CD14-positive monocyte (primary cell): ENCODE measurements around the gene MAGEB17. TPM values are rescaled to one million over a fixed set of nuclear protein-coding genes. Genes with fewer than 3 reads are reported as not detected.

Source experiments
- DNase-seq, 3 donors: peaks; one replicate each; pipeline ENCODE4 v3.0.0-alpha.2; 2011 to 2022
- H2AFZ ChIP-seq: 2 replicates; pipeline ENCODE4 v1.6.0; 2012; ENCODE audit warnings: mild to moderate bottlenecking, low read depth, low read length, inconsistent platforms; ENCODE audit not compliant: insufficient read depth, poor library complexity, severe bottlenecking
- H3K27ac ChIP-seq, 2 donors: 1 replicate in 1 of 2; 2 replicates in 1 of 2; pipeline ENCODE4 v1.5.1; 2012 to 2013; ENCODE audit warnings: low read length in 2 of 2, control low read depth in 1 of 2, inconsistent platforms in 1 of 2, low read depth in 1 of 2, mild to moderate bottlenecking in 1 of 2
- H3K27me3 ChIP-seq, 2 donors: one replicate each; pipeline versions ENCODE4 v1.6.0 to v1.6.1; 2011 to 2013; ENCODE audit warnings: low read length in 2 of 2; ENCODE audit not compliant: control insufficient read depth in 2 of 2, insufficient read depth in 2 of 2
- H3K36me3 ChIP-seq, 2 donors: replicated peaks in 1 of 2; 1 replicate in 1 of 2; 2 replicates in 1 of 2; pipeline versions ENCODE4 v1.5.1 to v1.6.1; 2012 to 2013; ENCODE audit warnings: low read length in 2 of 2, control low read depth in 1 of 2, inconsistent platforms in 1 of 2, mild to moderate bottlenecking in 1 of 2; ENCODE audit not compliant: insufficient read depth in 2 of 2, control insufficient read depth in 1 of 2
- H3K4me1 ChIP-seq, 2 donors: 1 replicate in 1 of 2; 2 replicates in 1 of 2; pipeline versions ENCODE4 v1.5.1 to v1.6.1; 2012 to 2013; ENCODE audit warnings: low read length in 2 of 2, control low read depth in 1 of 2, inconsistent platforms in 1 of 2, mild to moderate bottlenecking in 1 of 2, moderate library complexity in 1 of 2; ENCODE audit not compliant: insufficient read depth in 2 of 2, control insufficient read depth in 1 of 2
- H3K4me2 ChIP-seq: replicated peaks from 2 replicates; pipeline ENCODE3; 2012; ENCODE audit warnings: low read length, moderate library complexity, mild to moderate bottlenecking; ENCODE audit not compliant: poor library complexity, severe bottlenecking; ENCODE audit errors: extremely low read depth
- H3K4me3 ChIP-seq, 3 experiments: fragments of 200-600 bp in 1 of 3; sonication (generic) in 1 of 3; replicated peaks in 1 of 3; 1 replicate in 2 of 3; 2 replicates in 1 of 3; pipeline ENCODE4 v1.5.1; 2011 to 2013; ENCODE audit warnings: low read length in 3 of 3, mild to moderate bottlenecking in 3 of 3, control low read depth in 2 of 3, low read depth in 2 of 3, inconsistent platforms in 1 of 3, moderate library complexity in 1 of 3
- H3K79me2 ChIP-seq: 2 replicates; pipeline ENCODE4 v1.6.0; 2012; ENCODE audit warnings: mild to moderate bottlenecking, control low read depth, inconsistent platforms, low read length, moderate library complexity; ENCODE audit not compliant: insufficient read depth
- H3K9ac ChIP-seq: 2 replicates; pipeline ENCODE4 v1.6.0; 2017; ENCODE audit warnings: low read length, mild to moderate bottlenecking; ENCODE audit not compliant: insufficient read depth, poor library complexity, severe bottlenecking
- H3K9me3 ChIP-seq, 2 donors: replicated peaks in 1 of 2; 1 replicate in 1 of 2; 2 replicates in 1 of 2; pipeline versions ENCODE4 v1.5.1 to v1.6.1; 2012 to 2013; ENCODE audit warnings: low read length in 2 of 2, control low read depth in 1 of 2; ENCODE audit not compliant: control insufficient read depth in 1 of 2, insufficient read depth in 1 of 2
- H4K20me1 ChIP-seq: 2 replicates; pipeline ENCODE4 v1.6.0; 2012; ENCODE audit warnings: mild to moderate bottlenecking, low read length, control low read depth, moderate library complexity; ENCODE audit not compliant: insufficient read depth
- H3K27ac Mint-ChIP-seq, 7 donors: one replicate each; pipeline ENCODE4 v1.8.0; 2020; ENCODE audit warnings: mild to moderate bottlenecking in 7 of 7, mixed read lengths in 7 of 7, moderate library complexity in 6 of 7, inconsistent platforms in 2 of 7
- H3K27me3 Mint-ChIP-seq, 3 donors: one replicate each; pipeline ENCODE4 v1.8.0; 2021 to 2022; ENCODE audit warnings: low read depth in 3 of 3, mild to moderate bottlenecking in 3 of 3, mixed read lengths in 3 of 3, moderate library complexity in 3 of 3, inconsistent platforms in 1 of 3
- H3K36me3 Mint-ChIP-seq, 2 donors: one replicate each; pipeline ENCODE4 v1.8.0; 2020; ENCODE audit warnings: mixed read lengths in 2 of 2, inconsistent platforms in 1 of 2, mild to moderate bottlenecking in 1 of 2
- H3K4me1 Mint-ChIP-seq: one replicate; pipeline ENCODE4 v1.8.0; 2020; ENCODE audit warnings: mild to moderate bottlenecking, mixed read lengths
- H3K4me3 Mint-ChIP-seq, 2 donors: one replicate each; pipeline ENCODE4 v1.8.0; 2020; ENCODE audit warnings: mild to moderate bottlenecking in 2 of 2, mixed read lengths in 2 of 2, moderate library complexity in 1 of 2
- H3K9me3 Mint-ChIP-seq, 7 donors: one replicate each; pipeline ENCODE4 v1.8.0; 2020 to 2022; ENCODE audit warnings: mixed read lengths in 7 of 7, mild to moderate bottlenecking in 6 of 7, moderate library complexity in 6 of 7, inconsistent platforms in 2 of 7
- WGBS: methylation state at CpG from one replicate; pipeline ENCODE4 v1.1.5; 2013; ENCODE audit warnings: missing lambda C conversion rate; ENCODE audit not compliant: insufficient coverage; 5-methylcytosine and 5-hydroxymethylcytosine counted together
- intact Hi-C, 2 donors: fragments of 100-400 bp; cut with micrococcal nuclease; formaldehyde crosslinking; loops; one replicate each; pipeline versions ENCODE4 v1.15.0 to v1.15.1; 2023
- polyA plus RNA-seq, 3 donors: library from polyadenylated mRNA; depleted of rRNA in 1 of 3; unstranded in 2 of 3; stranded (reverse) in 1 of 3; fragments of 300-500 nt in 2 of 3; fragments of >200 nt in 1 of 3; fragmentation: Illumina TruSeq in 2 of 3; gene quantifications; 1 replicate in 2 of 3; 2 replicates in 1 of 3; pipeline ENCODE4 v1.2.3, GENCODE V29; 2012 to 2021
- TF ChIP-seq, protein P1 (sequence below): fragments of 200-600 bp; IDR thresholded peaks from one replicate; pipeline ENCODE4 v1.8.0; 2022; ENCODE audit warnings: antibody characterized with exemption, mild to moderate bottlenecking

Gene MAGEB17
- polyA plus RNA-seq, 3 donors = 0.13 TPM; not detected in 2

DNA sequence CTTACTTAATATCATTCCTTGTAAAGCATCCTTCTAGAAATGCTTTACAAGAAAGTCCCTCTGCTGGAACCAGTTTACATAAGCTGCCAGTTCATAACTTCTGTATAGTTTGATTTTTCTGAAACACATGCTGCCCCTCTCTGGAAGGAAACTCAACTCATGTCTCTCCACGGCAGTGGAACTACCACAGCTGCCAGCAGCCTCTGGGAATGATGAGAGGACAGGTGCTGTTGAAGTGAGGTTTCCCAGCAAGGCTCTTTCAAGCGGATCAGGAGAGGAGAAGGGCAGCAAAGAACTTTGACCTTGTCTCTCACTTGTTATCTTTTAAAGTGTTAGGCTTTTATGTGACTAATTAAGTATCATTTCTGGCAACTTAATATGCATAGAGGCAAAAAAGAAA lies 36.6 kb upstream of the MAGEB17 start:
- peaks cover 0 to 42% of the 10 kb centered on the region in 2 donors for H3K27me3 ChIP-seq
- H3K79me2 ChIP-seq = no peaks in the 10 kb centered on the region
- H3K27ac ChIP-seq = no peak overlapping the region
- no peaks in the 10 kb centered on the region for H3K36me3 Mint-ChIP-seq
- H2AFZ ChIP-seq = no peak overlapping the region
- no CpG with 5 or more reads among the region's 2 CpGs for WGBS
- H3K27ac Mint-ChIP-seq = no peak overlapping the region
- H3K9ac ChIP-seq = no peak overlapping the region
- TF ChIP-seq, protein P1, sequence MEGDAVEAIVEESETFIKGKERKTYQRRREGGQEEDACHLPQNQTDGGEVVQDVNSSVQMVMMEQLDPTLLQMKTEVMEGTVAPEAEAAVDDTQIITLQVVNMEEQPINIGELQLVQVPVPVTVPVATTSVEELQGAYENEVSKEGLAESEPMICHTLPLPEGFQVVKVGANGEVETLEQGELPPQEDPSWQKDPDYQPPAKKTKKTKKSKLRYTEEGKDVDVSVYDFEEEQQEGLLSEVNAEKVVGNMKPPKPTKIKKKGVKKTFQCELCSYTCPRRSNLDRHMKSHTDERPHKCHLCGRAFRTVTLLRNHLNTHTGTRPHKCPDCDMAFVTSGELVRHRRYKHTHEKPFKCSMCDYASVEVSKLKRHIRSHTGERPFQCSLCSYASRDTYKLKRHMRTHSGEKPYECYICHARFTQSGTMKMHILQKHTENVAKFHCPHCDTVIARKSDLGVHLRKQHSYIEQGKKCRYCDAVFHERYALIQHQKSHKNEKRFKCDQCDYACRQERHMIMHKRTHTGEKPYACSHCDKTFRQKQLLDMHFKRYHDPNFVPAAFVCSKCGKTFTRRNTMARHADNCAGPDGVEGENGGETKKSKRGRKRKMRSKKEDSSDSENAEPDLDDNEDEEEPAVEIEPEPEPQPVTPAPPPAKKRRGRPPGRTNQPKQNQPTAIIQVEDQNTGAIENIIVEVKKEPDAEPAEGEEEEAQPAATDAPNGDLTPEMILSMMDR = no peak
- no peak overlapping the region for H3K4me3 Mint-ChIP-seq
- H3K4me1 Mint-ChIP-seq = peaks cover 12% of the 10 kb centered on the region
- H4K20me1 ChIP-seq = no peaks in the 10 kb centered on the region
- intact Hi-C loops = no loop called here
- H3K4me1 ChIP-seq = peaks cover 0 to 9% of the 10 kb centered on the region in 2 donors
- H3K9me3 Mint-ChIP-seq = peaks cover 0 to 3% (median 0%) of the 10 kb centered on the region in 7 donors
- H3K9me3 ChIP-seq = no peaks in the 10 kb centered on the region
- H3K27me3 Mint-ChIP-seq = peaks cover 1 to 33% (median 1%) of the 10 kb centered on the region in 3 donors
- no peaks in the 10 kb centered on the region for H3K36me3 ChIP-seq
- no peak for DNase-seq
- no peak overlapping the region for H3K4me3 ChIP-seq
- no peak overlapping the region for H3K4me2 ChIP-seq

DNA sequence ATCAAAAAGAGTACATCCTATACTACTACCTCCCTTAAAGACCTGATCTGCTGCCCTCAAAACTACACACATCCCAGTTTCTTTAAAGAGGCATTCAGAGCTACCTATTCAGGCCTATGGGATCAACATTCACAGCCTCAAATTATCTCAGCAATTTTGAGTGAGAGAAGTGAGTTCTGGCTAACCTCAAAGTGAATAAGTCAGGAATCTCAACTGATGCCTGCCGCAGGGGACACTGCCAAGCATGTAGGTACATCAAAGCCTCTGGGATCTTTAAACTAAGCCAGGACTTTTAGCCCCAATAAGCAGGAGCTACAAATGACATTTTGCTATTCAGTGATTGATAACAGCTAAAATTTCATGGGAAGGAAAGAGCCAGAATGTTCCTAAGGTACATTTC lies 32.3 kb upstream of the MAGEB17 start:
- Histone ChIP-seq H3K9me3 (no peaks in the 10 kb centered on the region), H2AFZ (no peak overlapping the region), H3K79me2 (no peaks in the 10 kb centered on the region), H4K20me1 (no peaks in the 10 kb centered on the region), H3K9ac (no peak overlapping the region), H3K4me1 (peaks cover 10 to 21% of the 10 kb centered on the region in 2 donors), H3K4me3 (no peak overlapping the region), H3K27ac (no peak overlapping the region), H3K36me3 (no peaks in the 10 kb centered on the region), H3K27me3 (peaks cover 0 to 40% of the 10 kb centered on the region in 2 donors), H3K4me2 (no peak overlapping the region)
- H3K36me3 Mint-ChIP-seq = peaks cover 0 to 1% of the 10 kb centered on the region in 2 donors
- H3K27ac Mint-ChIP-seq = no peak overlapping the region
- H3K4me1 Mint-ChIP-seq = peaks cover 20% of the 10 kb centered on the region
- intact Hi-C loops = no loop called here
- H3K4me3 Mint-ChIP-seq = no peak overlapping the region
- H3K9me3 Mint-ChIP-seq = peaks cover 0 to 3% (median 0%) of the 10 kb centered on the region in 7 donors
- H3K27me3 Mint-ChIP-seq = peaks cover 0 to 22% (median 2%) of the 10 kb centered on the region in 3 donors
- no CpG with 5 or more reads among the region's 1 CpG for WGBS
- TF ChIP-seq, protein P1 = no peak
- DNase-seq = no peak
